Tongue (tissue), 2 donors: ENCODE measurements around the gene KCNT2. TPM values are rescaled to one million over a fixed set of nuclear protein-coding genes. Genes with fewer than 3 reads are reported as not detected.

Source experiments
- DNase-seq: peaks from one replicate; pipeline ENCODE4 v3.0.0-alpha.2; 2015
- total RNA-seq: library from RNA; depleted of rRNA; stranded (reverse); fragments of >200 nt; gene quantifications from one replicate; pipeline ENCODE4 v1.2.3, GENCODE V29; 2014

KCNT2 gene
- total RNA-seq, 1 donor from 2014 or later = 10.5 TPM

DNA sequence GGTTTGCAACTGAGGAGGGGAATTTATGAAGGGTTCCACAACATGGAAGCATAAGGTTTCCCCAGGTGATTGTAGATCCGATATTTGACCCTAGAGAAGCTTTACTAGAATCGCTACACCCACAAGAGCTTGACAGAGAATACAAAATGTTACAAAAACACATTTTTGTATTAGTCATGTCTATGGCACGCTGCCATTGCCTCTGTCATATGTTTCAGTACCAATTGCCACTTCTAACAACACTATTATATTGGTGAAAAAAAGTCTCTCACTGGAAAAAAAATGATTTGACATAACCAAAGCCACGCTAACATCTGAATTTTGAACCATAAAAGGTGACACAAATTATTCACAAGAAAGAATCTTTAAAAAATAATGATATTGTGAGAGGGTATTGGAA is 214.5 kb downstream of the KCNT2 start:
- no peak for DNase-seq

DNA sequence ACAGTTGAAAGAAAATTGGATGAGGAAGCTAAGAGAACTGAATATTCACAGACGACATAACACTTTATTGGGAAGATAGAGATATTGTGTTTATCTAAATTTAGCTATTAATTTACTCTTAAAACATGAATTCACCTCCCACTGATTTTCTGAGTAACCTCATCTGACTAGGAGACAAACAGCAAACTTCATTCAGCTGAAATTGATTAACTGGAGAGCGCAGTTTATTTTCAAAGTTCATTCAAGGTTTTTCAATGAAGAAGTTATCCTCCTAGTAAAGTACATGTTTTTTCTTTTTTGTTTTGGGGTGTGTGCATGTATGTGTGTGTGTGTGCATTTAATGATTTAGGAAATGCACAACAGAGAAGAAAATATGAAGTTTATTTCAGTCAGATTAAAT is 215.0 kb downstream of the KCNT2 start:
- no peak for DNase-seq

DNA sequence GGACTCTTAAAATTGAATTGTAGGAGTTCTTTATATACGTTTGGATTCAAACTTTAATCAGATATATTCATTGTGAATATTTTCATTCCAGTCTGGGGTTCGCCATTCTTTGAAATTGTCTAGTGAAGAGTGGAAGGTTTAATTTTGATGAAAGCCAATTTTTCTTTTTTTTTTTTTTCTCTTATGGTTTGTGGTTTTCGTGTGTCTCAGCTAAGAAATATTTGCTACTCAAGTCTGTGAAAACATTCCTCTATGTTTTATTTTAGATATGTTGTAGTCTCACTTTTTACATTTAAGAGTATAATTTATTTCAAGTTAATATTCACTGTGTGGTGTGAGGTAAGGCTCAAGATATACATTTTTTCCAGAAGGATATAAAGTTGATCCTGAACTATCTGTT is 220.5 kb downstream of the KCNT2 start:
- no peak for DNase-seq

DNA sequence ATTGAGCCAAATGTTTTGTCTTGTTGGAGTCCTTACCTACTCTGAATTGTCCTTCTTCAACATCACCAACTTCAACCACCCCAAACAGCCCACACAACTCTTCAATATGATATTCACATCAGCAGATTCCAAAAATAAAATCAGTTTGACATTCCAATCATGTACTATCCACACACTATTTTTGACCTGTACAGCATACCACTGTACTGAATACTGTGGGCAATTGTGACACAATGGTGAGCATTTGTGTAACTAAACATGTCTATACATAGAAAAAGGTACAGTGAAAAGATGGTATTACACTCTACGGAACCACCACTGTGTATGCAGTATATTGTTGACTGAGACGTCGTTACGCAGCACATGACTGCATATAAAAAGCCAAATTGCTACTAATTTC is 223.1 kb downstream of the KCNT2 start:
- DNase-seq = peak; percentile 22

DNA sequence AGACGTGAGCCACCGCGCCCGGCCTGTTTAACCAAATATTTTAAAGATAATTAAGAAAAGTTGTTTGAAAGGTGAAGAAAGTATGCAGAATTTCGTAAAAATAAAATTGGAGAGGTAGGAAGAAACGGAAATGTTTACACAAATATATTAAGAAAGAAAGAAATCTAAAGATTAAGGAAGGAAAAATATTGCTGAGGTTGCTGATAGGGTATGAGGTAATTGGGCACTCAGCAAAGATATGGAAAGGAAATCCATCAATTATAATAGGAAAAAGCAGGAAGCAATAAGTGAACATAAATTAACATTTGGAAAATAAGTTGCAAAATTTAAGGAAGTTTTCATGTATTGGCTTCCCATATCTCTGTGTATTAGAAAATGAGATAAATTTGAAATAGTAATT is 225.9 kb downstream of the KCNT2 start:
- no peak for DNase-seq

DNA sequence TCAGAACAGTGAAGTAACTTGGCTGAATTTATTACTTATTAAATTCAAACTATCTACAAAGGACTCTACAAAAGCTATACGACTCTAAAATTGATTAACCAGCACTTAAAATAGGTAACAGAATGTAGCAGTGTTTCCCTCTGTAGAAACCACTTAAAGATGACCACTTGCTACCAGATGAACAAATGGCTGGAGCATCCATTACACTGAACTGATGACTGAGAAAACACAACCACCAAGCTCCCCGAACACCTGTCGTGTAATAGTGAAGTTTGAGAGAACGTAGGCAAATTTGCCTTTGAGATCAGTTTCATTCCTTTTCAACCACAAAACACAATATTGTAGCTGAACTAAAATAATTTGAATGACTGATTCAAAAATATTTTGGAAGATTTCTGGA is 226.7 kb downstream of the KCNT2 start:
- DNase-seq = peak; percentile 55

DNA sequence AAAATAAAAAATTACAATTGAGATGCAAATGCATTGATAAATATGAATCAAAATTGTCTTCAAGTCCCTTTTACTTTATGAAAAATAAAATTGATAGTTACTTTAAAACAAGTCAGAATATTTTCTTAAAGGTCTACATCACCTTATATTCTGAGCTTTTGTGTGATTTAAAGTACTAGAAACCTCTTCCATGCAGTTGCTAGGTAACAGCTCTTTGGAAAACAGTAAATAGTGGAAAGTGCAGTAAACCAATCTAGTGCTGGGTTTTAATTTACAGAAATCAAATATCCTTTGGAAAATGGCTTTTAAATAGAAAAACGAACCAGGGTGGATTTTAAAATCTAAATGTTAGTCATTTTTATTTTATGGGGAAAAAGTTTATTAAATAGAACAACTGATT is 227.9 kb downstream of the KCNT2 start:
- DNase-seq = peak; percentile 78

DNA sequence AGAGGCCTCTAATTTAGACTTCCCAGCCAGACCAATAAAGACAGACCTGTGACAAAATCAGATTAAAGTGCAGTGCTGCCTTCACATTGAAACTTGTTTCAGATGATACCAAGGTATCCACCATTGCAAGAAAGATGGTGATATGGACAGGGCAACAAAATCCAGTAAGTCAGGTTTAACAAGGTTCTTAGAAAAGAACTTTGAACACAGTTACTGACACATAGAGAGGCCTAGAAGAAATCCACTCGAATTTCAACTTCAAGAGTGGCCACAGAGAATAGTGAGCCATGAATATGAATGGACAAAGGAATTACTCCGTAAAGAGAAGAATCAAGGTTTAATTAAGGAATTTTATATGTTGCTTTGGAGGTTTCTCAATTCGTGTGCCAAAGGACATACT is 230.4 kb downstream of the KCNT2 start:
- no peak for DNase-seq

DNA sequence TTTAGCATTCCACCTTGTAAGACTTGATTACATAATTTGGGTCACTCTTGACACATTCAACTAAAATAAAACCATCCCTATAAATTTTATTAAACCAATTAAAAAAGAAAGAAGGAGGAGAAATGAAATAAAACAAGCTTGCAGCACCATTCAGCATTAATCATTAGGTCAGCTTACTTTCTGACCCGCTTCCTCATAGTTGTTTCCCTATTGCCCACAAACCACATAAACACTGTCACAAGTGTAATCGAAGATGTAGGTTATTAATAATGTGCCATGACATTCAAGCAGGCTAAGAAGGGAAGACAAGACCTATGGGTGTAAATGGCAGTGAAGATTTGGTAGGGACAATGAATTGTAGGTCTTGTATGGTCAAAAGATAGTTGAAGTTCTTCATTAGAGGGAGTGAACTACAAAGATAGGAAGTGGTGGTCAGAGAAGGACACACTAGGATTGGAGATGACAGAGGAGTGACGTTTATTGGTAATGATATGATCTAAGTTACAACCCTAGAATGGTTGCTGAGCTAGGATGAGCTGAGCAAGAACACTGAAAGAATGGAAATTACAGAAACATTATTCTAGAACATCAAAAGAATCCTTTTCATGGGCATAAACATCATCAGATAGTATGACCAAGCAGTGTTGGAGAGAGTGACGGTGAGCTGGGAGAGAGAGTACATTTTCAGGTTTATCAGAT is 231.5 kb downstream of the KCNT2 start:
- DNase-seq = no peak

DNA sequence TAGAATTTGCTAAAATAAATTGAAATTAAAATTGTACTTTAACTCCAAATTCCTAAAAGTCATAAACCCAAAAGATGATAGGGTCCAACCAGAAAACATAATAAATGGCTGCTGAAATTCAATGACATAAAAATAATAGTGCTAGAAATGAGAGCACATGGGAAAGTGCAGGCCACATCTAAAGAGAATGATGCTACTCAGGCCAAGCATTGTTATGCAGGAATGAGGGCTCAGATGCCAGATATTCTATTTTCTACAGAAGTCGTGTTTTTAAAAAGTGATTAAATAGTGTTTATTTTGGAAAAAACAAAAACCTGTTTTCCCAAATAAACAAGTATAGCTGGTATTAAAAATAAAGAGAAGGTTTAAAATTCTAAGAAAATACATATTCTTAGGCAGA is 234.4 kb downstream of the KCNT2 start:
- no peak for DNase-seq

DNA sequence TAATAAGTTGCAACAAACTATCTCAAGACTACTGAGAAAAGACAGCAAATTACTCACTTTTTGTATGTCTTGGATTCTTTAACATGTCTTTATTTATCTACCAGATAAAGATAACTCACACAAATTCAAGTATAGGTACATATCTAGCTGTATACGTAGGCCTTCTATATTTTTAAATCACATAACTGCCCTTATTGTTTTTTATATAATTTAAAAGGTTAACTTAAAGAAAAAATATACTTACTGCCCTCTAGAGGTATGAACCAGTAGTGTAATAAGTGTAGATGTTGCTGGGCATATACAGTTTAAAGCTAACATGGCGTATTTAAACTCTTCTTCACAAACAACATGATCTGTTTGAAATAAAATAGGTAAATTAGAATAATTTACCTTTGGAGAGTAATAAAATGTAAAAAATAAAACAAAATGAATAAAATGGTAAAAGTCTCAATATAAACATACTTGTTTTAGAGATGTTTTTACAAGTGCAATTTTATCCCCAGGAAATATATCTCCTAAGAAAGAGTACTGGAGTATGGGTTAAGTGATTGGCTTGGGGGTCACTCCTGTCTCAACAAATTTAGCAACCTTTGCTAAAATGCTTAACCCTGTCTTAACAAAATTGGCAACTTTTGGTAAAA is 235.2 kb downstream of the KCNT2 start:
- DNase-seq = peak; percentile 37

DNA sequence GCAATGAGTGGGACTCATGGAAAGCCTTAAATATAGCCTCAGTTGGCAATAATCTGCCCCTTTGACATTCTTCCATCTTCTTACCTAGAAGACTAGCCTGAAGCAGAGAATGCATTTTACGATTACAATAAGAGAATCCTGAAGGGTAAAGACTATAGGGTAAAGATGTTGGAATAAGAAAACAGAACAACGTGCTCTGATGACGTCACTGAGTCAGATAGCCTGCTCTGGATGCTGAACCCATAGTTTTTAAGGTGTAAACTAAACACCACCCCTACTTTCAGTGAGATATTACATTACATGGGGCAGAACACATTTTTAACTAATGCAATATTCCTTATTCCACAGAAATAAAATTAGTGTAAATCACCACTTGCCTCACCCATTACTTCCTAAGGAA is 240.4 kb downstream of the KCNT2 start:
- DNase-seq = no peak

DNA sequence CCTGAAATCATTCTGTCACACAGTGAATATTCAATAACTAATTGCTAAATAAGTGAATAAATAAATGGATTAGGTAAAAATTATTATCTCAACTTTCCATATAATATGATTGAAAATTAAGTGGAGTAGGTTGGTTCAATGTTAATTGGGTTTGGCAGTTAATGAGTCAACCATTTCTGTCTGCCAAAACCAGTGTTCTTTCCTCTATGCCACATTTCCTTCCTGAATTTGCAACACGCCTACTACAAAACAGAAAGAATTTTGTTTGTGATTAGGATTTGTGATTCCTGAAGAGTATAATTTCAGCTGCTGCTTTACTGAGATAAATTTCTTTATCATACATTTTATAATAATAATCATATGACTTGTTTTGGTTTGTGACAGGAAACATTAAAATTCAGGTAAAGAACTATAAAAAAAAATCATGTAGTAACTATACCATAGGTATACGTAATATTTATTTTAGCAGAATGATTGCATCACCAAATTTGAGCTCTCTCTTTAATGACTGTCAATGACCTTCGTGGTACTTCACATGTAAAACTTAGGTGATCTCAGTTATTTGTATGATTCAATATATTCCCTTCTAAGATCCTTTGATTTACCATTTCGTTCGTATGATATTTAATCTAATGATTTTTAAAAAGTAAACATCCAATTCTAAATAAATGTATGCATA is 241.3 kb downstream of the KCNT2 start:
- no peak for DNase-seq

DNA sequence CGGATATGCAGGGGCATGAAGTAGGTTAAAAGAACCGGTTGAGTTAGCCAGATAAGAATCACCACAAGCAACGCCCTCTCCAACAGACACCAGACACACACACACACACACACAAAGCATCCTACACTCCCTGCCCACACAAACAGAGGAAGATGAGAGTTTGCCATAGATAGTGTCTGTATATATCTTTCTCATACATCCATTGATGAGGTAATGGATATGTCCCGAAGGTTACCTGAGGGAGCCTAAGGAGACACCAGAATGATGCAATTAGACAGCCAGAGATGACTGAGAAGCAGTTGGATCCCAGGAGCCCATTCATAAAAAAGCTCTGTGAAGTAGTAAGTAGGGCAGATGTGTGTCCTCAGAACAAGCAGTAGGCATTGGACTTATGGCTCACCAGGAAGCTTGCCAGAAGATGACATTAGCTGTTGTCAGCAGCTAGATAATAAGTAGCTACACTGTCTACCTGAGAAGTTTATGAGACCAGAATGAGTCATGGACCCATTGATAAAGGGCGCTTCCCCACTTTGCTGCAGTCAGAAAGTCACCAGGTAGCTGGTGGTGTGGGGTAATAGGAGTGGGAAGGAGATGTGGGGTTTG is 247.0 kb downstream of the KCNT2 start:
- no peak for DNase-seq

DNA sequence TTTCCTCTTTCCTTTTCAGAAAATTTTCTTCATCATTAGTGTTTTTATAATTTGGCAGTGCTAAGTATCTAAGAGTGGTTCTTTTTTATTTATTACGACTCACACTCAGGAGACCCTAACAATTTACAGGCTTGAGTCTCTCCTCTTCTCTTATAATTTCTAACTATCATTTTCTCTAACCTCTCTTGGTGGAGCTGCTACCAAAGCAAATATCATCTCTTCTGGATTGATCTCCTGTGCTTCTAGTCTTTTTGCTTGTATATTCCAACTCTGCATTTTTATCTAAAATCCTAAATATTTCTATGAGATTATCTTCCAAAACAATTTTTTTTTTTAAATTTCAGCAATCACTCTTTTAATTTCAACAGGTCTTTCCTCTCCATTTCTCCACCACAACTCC is 250.3 kb downstream of the KCNT2 start:
- DNase-seq = no peak

DNA sequence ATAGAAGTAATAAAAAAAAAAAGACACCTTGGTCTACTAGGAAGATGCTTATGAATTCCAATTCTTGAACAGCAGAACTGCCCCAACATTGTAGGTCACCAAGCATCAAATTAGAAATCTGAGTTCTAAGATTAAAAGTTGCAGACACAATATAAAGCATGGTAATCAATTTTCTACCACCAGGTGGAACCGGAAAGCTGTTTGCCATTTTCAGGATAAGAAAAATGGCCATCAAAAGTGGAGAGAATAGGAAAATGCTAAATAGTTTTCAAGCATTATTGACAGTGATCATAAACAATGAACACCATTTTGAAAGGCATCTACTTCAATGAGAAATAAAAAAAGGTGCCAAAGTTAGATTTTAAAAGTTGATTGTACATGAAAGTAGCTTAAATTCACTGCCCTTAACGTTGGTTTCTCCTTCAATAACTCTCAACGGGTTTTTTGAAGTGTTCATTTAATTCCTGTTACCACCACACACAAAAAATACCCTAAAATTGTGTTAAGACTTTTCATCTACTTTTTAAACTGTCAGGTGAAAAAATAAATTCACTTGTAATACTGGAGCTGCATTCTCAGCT is 252.9 kb downstream of the KCNT2 start:
- peak; percentile 37 for DNase-seq

DNA sequence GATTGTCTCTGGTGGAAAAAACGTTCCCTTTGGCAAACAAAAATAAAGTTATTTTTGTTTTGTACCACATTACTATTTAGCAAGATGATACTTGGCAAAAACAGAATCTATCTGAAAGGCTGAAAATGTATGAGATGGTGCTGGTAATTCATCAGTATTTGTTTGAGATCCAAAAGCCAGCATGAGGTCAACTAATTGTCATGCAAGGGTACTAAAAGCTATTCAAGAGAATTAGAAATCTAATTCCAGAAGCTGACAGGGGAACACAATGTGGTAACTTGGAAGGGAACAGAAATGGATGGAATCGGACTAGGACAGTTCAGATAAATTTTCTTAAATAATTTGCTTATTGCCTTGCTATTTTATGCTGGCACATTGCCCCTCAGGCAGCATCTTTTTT is 263.8 kb downstream of the KCNT2 start:
- no peak for DNase-seq

DNA sequence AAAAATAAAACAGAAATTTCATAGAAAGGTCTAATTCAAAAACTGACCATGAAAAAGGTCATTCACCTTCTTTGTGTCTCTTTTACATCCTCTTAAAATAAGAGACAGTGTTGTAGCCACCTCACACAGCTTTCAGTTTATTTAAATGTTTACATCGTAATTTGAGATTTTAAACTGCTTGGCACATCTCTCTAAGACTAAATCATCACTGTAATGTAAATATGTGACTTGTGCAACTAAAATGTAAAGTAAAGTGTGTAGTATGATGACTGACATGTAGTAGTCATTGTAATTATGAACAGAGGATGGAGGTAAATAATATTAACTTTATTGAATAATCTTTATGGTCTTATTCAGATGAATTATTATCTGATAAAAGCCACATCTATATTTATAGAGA is 283.9 kb downstream of the KCNT2 start:
- no peak for DNase-seq

DNA sequence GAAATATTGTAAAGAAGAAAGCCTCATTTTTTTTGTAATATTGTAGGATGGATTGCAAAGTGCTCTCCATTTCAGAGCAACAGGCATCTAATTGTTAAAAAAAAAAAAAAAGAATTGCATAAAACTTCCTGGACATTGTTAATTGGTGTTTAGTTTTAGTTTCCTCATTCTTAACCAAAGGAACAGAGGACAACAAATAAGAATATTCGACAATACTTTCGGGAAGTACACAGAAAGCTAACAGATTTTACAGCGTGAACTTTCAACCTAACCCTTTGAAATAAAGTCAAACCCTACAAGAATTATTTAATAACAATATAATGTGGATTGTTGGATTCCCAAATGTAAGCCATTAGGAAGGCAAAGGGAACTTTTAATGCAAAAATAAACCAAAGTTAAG is 284.4 kb downstream of the KCNT2 start:
- no peak for DNase-seq

DNA sequence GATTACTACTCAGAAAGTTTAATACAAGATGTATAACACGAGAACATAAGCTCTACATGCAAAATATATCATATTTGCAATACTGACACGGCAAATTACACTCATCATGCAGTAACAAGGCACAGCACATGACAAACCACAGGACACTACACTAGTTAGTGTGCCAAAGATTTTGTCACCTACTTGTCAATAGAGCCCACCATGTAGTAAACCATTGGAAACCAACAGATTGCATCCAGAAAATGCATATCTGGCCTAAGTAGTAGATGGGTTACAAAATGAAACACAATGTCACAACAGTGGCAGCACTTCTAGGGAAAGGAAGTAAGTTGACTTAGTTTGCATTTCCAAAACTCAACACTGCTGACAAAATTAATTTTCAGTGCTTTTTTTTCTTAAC is 288.9 kb downstream of the KCNT2 start:
- DNase-seq = no peak

DNA sequence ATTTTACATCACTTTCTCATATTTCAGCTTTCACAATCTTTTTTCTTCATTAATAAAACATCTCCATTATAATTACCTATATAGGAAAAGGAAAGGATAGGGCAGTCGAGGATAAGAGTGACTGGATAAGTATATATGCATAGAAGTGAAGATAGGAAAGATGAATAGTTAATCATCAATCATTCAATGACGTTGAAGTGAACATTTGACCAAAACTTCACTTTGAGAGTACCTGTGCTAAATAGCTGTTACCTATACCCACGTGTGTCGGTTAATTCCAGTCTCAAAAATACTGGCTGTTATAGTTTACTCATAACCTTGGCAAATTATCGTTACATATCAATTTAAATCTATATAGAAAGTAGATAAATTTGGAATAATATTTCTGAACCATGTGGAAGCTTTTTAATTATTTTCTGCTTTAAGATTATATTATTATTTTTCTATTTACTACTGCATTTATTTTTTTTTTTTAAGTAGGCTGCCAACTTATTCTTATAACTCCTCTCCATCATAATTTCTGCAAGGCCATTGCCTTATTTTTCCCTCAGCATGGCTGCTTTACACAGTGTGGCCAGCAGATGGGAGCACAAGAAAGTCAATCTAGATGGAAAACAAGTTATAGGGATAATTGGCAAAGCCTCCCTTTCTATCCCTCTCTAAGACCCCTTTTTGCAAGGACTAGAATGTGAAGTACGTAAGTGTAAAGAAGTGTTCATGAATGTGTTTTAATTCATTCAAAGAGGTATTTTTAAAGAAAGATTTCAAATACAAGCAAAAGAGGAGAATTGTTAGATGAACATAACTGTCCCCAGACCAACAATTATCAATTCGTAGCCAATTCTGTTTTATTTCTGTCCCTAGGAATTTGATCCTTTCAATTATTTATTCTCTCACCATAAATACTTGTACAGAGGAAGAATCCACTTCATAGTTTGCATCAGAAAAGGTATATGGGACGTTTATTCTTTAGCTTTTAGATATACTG is 290.4 kb downstream of the KCNT2 start:
- DNase-seq = peak; percentile 74

DNA sequence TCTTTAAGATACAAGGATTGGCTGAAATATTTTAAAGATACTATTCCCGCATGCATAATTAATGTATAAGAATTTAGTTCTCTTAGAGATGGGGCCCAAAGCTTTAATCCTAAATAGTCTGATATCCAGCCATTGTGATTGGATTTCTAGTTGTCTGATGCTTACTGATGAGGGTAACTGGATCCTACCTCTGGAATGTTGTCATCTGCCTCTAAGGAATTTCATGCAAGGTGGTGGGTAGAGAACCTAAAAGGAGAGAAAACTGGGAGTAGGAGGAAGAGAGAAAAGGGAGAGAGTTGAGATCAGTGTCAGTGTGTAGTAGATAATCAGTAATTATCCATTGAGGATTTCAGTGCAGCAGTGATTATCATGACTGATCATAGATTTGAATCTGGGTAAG is 295.5 kb downstream of the KCNT2 start:
- no peak for DNase-seq
